IgD-negative memory B cell (primary cell): ENCODE data around the gene WIPF3. TPM values are rescaled to one million over a fixed set of nuclear protein-coding genes. Genes with fewer than 3 reads are reported as not detected.
A peak's percentile ranks its signal among the peaks of the same experiment; 100 is the strongest.

Experiments
- H3K27ac Mint-ChIP-seq, 3 donors: one replicate each; pipeline ENCODE4 v1.8.0; 2020 to 2022; ENCODE audit warnings: mild to moderate bottlenecking in 3 of 3, mixed read lengths in 3 of 3, moderate library complexity in 1 of 3
- H3K27me3 Mint-ChIP-seq: one replicate; pipeline ENCODE4 v1.8.0; 2021; ENCODE audit warnings: mixed read lengths
- H3K36me3 Mint-ChIP-seq: one replicate; pipeline ENCODE4 v1.8.0; 2020; ENCODE audit warnings: mild to moderate bottlenecking, mixed read lengths
- H3K4me1 Mint-ChIP-seq, 3 donors: one replicate each; pipeline ENCODE4 v1.8.0; 2020 to 2022; ENCODE audit warnings: mixed read lengths in 3 of 3, mild to moderate bottlenecking in 1 of 3
- H3K4me3 Mint-ChIP-seq, 4 donors: one replicate each; pipeline ENCODE4 v1.8.0; 2020 to 2022; ENCODE audit warnings: mild to moderate bottlenecking in 4 of 4, mixed read lengths in 4 of 4, moderate library complexity in 3 of 4
- H3K9me3 Mint-ChIP-seq, 3 donors: one replicate each; pipeline ENCODE4 v1.8.0; 2020 to 2021; ENCODE audit warnings: mixed read lengths in 3 of 3, mild to moderate bottlenecking in 1 of 3
- polyA plus RNA-seq: library from polyadenylated mRNA; unstranded; fragments of 300-500 nt; fragmentation: Illumina TruSeq; gene quantifications from one replicate; pipeline ENCODE4 v1.2.3, GENCODE V29; 2021

The WIPF3 gene
- polyA plus RNA-seq = not detected

- no peaks in the 10 kb centered on the region for H3K36me3 Mint-ChIP-seq
- H3K4me1 Mint-ChIP-seq = peaks cover 0 to 7% (median 6%) of the 10 kb centered on the region in 3 donors
Measured at GRCh38 chr7:29806208-29806994, at the start of gene WIPF3. Gene WIPF3 (plus strand): TSS chr7:29806508. CDS start chr7:29834725, 28,217 bp downstream.

GRCh38 chr7:29763266-29763665 lies 43.0 kb upstream of the WIPF3 start:
- Mint-ChIP-seq H3K4me3 (no peak overlapping the region), H3K27me3 (peaks cover 10% of the 10 kb centered on the region), H3K27ac (no peak overlapping the region), H3K9me3 (peaks cover 0 to 3% (median 0%) of the 10 kb centered on the region in 3 donors), H3K4me1 (no peaks in the 10 kb centered on the region), H3K36me3 (peaks cover 2% of the 10 kb centered on the region)

More at GRCh38 chr7:29806208-29806994, at the start of gene WIPF3:
- H3K4me3 Mint-ChIP-seq = peak within 1 kb of the TSS; percentile 34 to 78 (median 69)
- no peak within 1 kb of the TSS for H3K27ac Mint-ChIP-seq
- peaks cover 69% of the 10 kb centered on the region for H3K27me3 Mint-ChIP-seq
- H3K9me3 Mint-ChIP-seq = no peaks in the 10 kb centered on the region

GRCh38 chr7:29764227-29764626 lies 42.1 kb upstream of the WIPF3 start:
- H3K4me1 Mint-ChIP-seq = no peaks in the 10 kb centered on the region
- no peak overlapping the region for H3K4me3 Mint-ChIP-seq
- peaks cover 10% of the 10 kb centered on the region for H3K27me3 Mint-ChIP-seq
- no peak overlapping the region for H3K27ac Mint-ChIP-seq
- H3K9me3 Mint-ChIP-seq = peaks cover 0 to 3% (median 0%) of the 10 kb centered on the region in 3 donors
- H3K36me3 Mint-ChIP-seq = peaks cover 4% of the 10 kb centered on the region

GRCh38 chr7:29765490-29765889 lies 40.8 kb upstream of the WIPF3 start:
- Mint-ChIP-seq H3K36me3 (peaks cover 4% of the 10 kb centered on the region), H3K9me3 (peaks cover 0 to 3% (median 0%) of the 10 kb centered on the region in 3 donors), H3K27ac (no peak overlapping the region), H3K4me1 (no peaks in the 10 kb centered on the region), H3K4me3 (no peak overlapping the region), H3K27me3 (peaks cover 10% of the 10 kb centered on the region)

- no peak overlapping the region for H3K27ac Mint-ChIP-seq
- H3K4me3 Mint-ChIP-seq = no peak overlapping the region
- peaks cover 8% of the 10 kb centered on the region for H3K27me3 Mint-ChIP-seq
- peaks cover 0 to 6% (median 2%) of the 10 kb centered on the region in 3 donors for H3K9me3 Mint-ChIP-seq
- no peaks in the 10 kb centered on the region for H3K4me1 Mint-ChIP-seq
- peaks cover 4% of the 10 kb centered on the region for H3K36me3 Mint-ChIP-seq
Measured at GRCh38 chr7:29770371-29770770, 35.9 kb upstream of the WIPF3 start.

- H3K4me1 Mint-ChIP-seq = no peaks in the 10 kb centered on the region
- H3K36me3 Mint-ChIP-seq = peaks cover 4% of the 10 kb centered on the region
- H3K27ac Mint-ChIP-seq = no peak overlapping the region
- H3K9me3 Mint-ChIP-seq = peaks cover 0 to 6% (median 2%) of the 10 kb centered on the region in 3 donors
- H3K27me3 Mint-ChIP-seq = peaks cover 3% of the 10 kb centered on the region
- H3K4me3 Mint-ChIP-seq = no peak overlapping the region
Measured at GRCh38 chr7:29771081-29771816, 35.1 kb upstream of the WIPF3 start.

- H3K27me3 Mint-ChIP-seq = peaks cover 9% of the 10 kb centered on the region
- H3K4me1 Mint-ChIP-seq = no peaks in the 10 kb centered on the region
- no peaks in the 10 kb centered on the region for H3K36me3 Mint-ChIP-seq
- H3K4me3 Mint-ChIP-seq = no peak overlapping the region
- no peak overlapping the region for H3K27ac Mint-ChIP-seq
- H3K9me3 Mint-ChIP-seq = no peaks in the 10 kb centered on the region
Measured at GRCh38 chr7:29779017-29779416, 27.3 kb upstream of the WIPF3 start.

GRCh38 chr7:29780346-29780745 lies 26.0 kb upstream of the WIPF3 start:
- Mint-ChIP-seq H3K4me3 (no peak overlapping the region), H3K4me1 (no peaks in the 10 kb centered on the region), H3K27ac (no peak overlapping the region), H3K36me3 (no peaks in the 10 kb centered on the region), H3K9me3 (no peaks in the 10 kb centered on the region), H3K27me3 (peaks cover 9% of the 10 kb centered on the region)

- Mint-ChIP-seq H3K9me3 (no peaks in the 10 kb centered on the region), H3K27me3 (peaks cover 9% of the 10 kb centered on the region), H3K4me3 (no peak overlapping the region), H3K36me3 (no peaks in the 10 kb centered on the region), H3K27ac (no peak overlapping the region), H3K4me1 (no peaks in the 10 kb centered on the region)
Measured at GRCh38 chr7:29783671-29784070, 22.6 kb upstream of the WIPF3 start.

GRCh38 chr7:29793507-29793906 lies 12.8 kb upstream of the WIPF3 start:
- H3K36me3 Mint-ChIP-seq = peaks cover 1% of the 10 kb centered on the region
- H3K27me3 Mint-ChIP-seq = peaks cover 3% of the 10 kb centered on the region
- peaks cover 3 to 4% (median 3%) of the 10 kb centered on the region in 3 donors for H3K4me1 Mint-ChIP-seq
- no peak overlapping the region for H3K4me3 Mint-ChIP-seq
- H3K9me3 Mint-ChIP-seq = peaks cover 0 to 2% (median 2%) of the 10 kb centered on the region in 3 donors
- H3K27ac Mint-ChIP-seq = no peak overlapping the region

GRCh38 chr7:29794959-29795629 lies 11.2 kb upstream of the WIPF3 start:
- peaks cover 4 to 6% (median 5%) of the 10 kb centered on the region in 3 donors for H3K4me1 Mint-ChIP-seq

GRCh38 chr7:29795696-29796580 lies 10.4 kb upstream of the WIPF3 start:
- Mint-ChIP-seq H3K4me3 (no peak overlapping the region), H3K27ac (no peak overlapping the region), H3K27me3 (peaks cover 3% of the 10 kb centered on the region), H3K9me3 (peaks cover 0 to 3% (median 2%) of the 10 kb centered on the region in 3 donors), H3K4me1 (peaks cover 4 to 6% (median 5%) of the 10 kb centered on the region in 3 donors), H3K36me3 (peaks cover 1% of the 10 kb centered on the region)

More at GRCh38 chr7:29794959-29795629, 11.2 kb upstream of the WIPF3 start:
- H3K36me3 Mint-ChIP-seq = peaks cover 1% of the 10 kb centered on the region
- H3K9me3 Mint-ChIP-seq = peaks cover 0 to 2% (median 2%) of the 10 kb centered on the region in 3 donors
- H3K27ac Mint-ChIP-seq = no peak overlapping the region
- H3K4me3 Mint-ChIP-seq = no peak overlapping the region
- peaks cover 3% of the 10 kb centered on the region for H3K27me3 Mint-ChIP-seq

- Mint-ChIP-seq H3K27me3 (peaks cover 9% of the 10 kb centered on the region), H3K9me3 (peaks cover 0 to 3% (median 2%) of the 10 kb centered on the region in 3 donors), H3K4me1 (peaks cover 4 to 6% (median 5%) of the 10 kb centered on the region in 3 donors), H3K4me3 (no peak overlapping the region), H3K36me3 (peaks cover 1% of the 10 kb centered on the region), H3K27ac (no peak overlapping the region)
Measured at GRCh38 chr7:29797112-29797944, 9.0 kb upstream of the WIPF3 start.
